Measurements from ENCODE around the gene KCNQ1. TPM values are rescaled to one million over a fixed set of nuclear protein-coding genes. Genes with fewer than 3 reads are reported as not detected.

The KCNQ1 gene
- total RNA-seq, 1 donor from 2014 or later = 0.16 TPM

DNA sequence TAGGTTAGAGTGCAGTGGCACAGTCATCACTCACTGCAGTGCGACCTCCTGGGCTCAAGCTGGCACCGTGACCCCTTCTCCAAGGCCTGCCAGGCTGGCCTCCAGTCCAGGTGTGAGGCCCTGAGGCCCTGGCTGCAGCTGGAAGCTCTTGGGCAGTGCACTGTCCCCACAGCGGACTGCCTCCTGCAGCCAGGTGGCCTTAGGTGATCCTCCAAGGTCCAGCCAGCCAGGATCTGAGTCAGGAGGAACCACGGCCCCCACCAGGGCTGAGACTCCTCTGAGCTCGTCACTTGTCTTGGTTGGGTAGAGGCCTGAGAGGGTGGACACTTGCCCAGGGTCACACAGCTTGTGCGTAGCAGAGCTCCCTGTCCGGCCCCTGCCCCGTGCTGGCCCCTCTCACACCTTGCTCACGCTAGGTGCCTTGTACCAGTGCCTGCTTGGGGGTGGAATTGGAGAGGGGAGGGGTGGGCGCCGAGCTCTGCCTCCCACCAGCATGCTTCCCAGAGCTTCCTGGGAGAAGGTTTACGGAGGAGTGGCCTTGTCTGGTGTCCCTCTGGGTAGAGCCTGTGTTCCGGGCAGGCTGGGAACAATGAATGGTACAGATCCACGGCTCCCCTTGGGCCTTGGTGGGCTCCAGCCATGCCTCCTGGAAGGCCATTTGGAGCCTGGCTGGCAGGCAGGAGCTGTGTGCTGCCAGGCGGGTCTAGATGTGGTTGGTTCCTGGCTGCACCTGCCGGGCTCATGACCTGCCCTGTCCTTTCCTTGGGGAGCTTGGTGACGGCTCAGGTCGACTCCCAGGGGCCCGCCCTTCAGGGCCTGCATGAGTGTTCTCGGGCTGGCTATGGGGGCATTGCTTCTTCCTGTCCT, 20.6 kb downstream of the KCNQ1 start:
- no peaks in the 10 kb centered on the region for H3K4me1 Mint-ChIP-seq (ENCODE audit: unreplicated experiment)
- no peak overlapping the region for H3K4me3 Mint-ChIP-seq (ENCODE audit: unreplicated experiment)
- DNase-seq (ENCODE audit: extremely low spot score, unreplicated experiment) = peak; percentile 80
- H3K27ac Mint-ChIP-seq (ENCODE audit: unreplicated experiment) = no peak overlapping the region
- peaks cover 15% of the 10 kb centered on the region for H3K27me3 Mint-ChIP-seq (ENCODE audit: unreplicated experiment)
- H3K36me3 Mint-ChIP-seq (ENCODE audit: unreplicated experiment) = no peaks in the 10 kb centered on the region
- TF ChIP-seq, protein P1, sequence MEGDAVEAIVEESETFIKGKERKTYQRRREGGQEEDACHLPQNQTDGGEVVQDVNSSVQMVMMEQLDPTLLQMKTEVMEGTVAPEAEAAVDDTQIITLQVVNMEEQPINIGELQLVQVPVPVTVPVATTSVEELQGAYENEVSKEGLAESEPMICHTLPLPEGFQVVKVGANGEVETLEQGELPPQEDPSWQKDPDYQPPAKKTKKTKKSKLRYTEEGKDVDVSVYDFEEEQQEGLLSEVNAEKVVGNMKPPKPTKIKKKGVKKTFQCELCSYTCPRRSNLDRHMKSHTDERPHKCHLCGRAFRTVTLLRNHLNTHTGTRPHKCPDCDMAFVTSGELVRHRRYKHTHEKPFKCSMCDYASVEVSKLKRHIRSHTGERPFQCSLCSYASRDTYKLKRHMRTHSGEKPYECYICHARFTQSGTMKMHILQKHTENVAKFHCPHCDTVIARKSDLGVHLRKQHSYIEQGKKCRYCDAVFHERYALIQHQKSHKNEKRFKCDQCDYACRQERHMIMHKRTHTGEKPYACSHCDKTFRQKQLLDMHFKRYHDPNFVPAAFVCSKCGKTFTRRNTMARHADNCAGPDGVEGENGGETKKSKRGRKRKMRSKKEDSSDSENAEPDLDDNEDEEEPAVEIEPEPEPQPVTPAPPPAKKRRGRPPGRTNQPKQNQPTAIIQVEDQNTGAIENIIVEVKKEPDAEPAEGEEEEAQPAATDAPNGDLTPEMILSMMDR (IDR thresholded peaks at IDR 0.05) = no peak
- H3K9me3 Mint-ChIP-seq (ENCODE audit: unreplicated experiment) = no peaks in the 10 kb centered on the region

- Mint-ChIP-seq H3K4me1 (ENCODE audit: unreplicated experiment) (no peaks in the 10 kb centered on the region), H3K27ac (ENCODE audit: unreplicated experiment) (no peak overlapping the region), H3K27me3 (ENCODE audit: unreplicated experiment) (peaks cover 15% of the 10 kb centered on the region), H3K9me3 (ENCODE audit: unreplicated experiment) (no peaks in the 10 kb centered on the region), H3K36me3 (ENCODE audit: unreplicated experiment) (no peaks in the 10 kb centered on the region), H3K4me3 (ENCODE audit: unreplicated experiment) (no peak overlapping the region)
- TF ChIP-seq, protein P1 (IDR thresholded peaks at IDR 0.05) = no peak
- peak; percentile 77 for DNase-seq (ENCODE audit: extremely low spot score, unreplicated experiment)
Measured at GRCh38 chr11:2466069-2466801, 21.4 kb downstream of the KCNQ1 start.

DNA sequence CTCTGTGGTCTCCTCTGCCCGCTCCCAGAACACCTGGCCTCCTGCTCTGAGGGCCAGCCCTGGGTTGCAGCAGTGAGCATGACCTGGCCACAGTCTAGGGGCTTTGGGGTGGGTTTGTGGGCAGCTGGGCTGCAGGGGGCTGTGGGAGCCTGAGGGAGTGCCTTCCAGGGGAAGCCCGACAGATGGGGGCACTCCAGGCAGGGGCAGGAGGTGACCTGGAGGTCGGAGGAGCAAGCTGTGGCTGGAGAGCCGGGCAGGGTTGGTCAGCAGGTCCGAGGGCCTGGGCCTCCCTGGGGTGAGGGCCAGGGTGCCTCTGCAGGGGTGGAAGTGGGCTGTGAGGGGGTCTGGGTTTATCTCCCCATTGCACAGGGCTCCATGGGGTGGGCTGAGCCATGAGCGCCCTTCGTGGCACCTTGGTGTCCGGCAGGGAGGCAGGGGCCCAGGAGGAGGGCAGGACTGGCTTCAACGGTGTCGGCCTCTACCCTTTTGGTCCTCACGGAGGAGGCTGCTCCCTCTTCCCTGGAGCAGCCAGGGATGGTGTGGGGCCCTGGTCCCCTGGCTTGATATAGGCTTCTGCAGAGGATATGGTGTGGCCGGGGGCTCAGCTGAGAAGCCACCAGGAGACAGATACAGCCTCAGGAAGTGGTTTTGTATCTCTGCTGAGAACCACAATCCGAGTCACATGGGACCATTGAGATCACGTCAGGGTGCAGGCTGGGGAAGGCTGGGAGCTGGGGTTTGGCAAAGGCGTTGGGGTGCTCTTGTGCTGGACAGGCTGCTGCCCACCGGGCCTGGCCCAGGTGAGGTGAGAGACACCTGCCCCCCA, 22.3 kb downstream of the KCNQ1 start:
- no peaks in the 10 kb centered on the region for H3K9me3 Mint-ChIP-seq (ENCODE audit: unreplicated experiment)

GRCh38 chr11:2467695-2468055, 22.9 kb downstream of the KCNQ1 start:
- H3K4me3 Mint-ChIP-seq (ENCODE audit: unreplicated experiment) = no peak overlapping the region
- no peak overlapping the region for H3K27ac Mint-ChIP-seq (ENCODE audit: unreplicated experiment)
- peaks cover 15% of the 10 kb centered on the region for H3K27me3 Mint-ChIP-seq (ENCODE audit: unreplicated experiment)
- no peaks in the 10 kb centered on the region for H3K9me3 Mint-ChIP-seq (ENCODE audit: unreplicated experiment)
- DNase-seq (ENCODE audit: extremely low spot score, unreplicated experiment) = peak; percentile 81
- H3K4me1 Mint-ChIP-seq (ENCODE audit: unreplicated experiment) = no peaks in the 10 kb centered on the region
- no peaks in the 10 kb centered on the region for H3K36me3 Mint-ChIP-seq (ENCODE audit: unreplicated experiment)
- TF ChIP-seq, protein P1 (IDR thresholded peaks at IDR 0.05) = no peak

More for the DNA sequence above, 22.3 kb downstream of the KCNQ1 start:
- no peaks in the 10 kb centered on the region for H3K4me1 Mint-ChIP-seq (ENCODE audit: unreplicated experiment)
- peak; percentile 81 for DNase-seq (ENCODE audit: extremely low spot score, unreplicated experiment)
- H3K36me3 Mint-ChIP-seq (ENCODE audit: unreplicated experiment) = no peaks in the 10 kb centered on the region
- TF ChIP-seq, protein P1 (IDR thresholded peaks at IDR 0.05) = no peak
- H3K27ac Mint-ChIP-seq (ENCODE audit: unreplicated experiment) = no peak overlapping the region
- peaks cover 15% of the 10 kb centered on the region for H3K27me3 Mint-ChIP-seq (ENCODE audit: unreplicated experiment)
- no peak overlapping the region for H3K4me3 Mint-ChIP-seq (ENCODE audit: unreplicated experiment)

Data from osteocyte (in vitro differentiated cells).